NOMO-1 treated with dmso at 0.1 percent for 144 hours (cell line): ENCODE measurements around the gene ELOA.
"Not testable (repeated sequence)": the region's sequence is repeated elsewhere in the genome, so short reads cannot be mapped to it uniquely, and the experiment has no call there.

Experiments
- DNase-seq: peaks from one replicate; lab custom pipeline; 2025; ENCODE audit not compliant: unreplicated experiment; lab: John Stamatoyannopoulos, UW

ELOA gene

GRCh38 chr1:23743287-23744152 is at the start of gene ELOA:
ELOA (plus strand) TSS chr1:23743471; CDS start chr1:23743504, 33 bp downstream.
- peak; percentile 53 for DNase-seq

DNA sequence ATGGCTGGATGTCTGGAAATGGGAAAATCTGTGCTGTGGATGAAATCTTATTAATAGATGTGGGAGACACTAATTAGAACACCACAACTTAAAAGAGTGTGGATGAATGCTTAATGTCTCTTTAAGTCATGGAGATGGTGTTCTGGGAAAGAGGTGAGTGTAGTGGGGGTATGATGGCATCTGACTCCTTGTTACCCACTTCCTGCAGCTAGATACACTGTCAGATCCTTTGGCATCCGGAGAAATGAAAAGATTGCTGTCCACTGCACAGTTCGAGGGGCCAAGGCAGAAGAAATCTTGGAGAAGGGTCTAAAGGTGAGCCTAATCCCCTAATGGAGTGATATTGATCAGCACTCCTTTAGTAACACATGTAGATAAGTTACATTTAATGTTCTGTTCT is 49.7 kb upstream of the ELOA start:
- DNase-seq: no peak

DNA sequence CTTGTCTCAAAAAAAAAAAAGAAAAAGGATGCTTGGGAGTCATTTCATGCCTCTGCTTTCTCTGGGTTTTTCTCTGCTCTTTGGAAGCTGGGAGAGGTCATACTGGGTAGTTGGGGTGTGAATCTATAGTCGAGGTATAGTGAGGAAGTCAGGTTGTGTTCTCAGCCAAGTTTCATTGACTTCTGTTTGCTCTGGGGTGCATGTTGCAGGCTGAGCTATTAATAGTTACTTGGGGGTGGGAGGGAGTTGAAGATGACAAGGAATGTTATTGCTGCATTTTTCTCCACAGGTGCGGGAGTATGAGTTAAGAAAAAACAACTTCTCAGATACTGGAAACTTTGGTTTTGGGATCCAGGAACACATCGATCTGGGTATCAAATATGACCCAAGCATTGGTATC is 48.9 kb upstream of the ELOA start:
- no peak for DNase-seq

DNA sequence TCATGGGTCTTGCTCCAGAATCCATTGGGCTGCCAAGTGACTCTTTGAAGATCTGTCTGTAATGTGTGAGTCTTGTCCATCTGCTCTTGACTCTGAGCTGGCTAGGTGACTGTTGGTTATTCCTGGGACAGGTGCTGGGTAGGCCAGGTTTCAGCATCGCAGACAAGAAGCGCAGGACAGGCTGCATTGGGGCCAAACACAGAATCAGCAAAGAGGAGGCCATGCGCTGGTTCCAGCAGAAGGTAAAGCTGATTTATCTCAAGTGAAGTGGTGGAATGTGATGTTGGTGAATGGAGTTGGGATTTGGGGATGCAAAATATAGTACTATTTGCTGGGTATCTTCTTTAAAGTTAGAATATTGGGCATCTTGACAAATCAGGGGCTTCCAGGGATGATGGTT is 47.6 kb upstream of the ELOA start:
- no peak for DNase-seq

DNA sequence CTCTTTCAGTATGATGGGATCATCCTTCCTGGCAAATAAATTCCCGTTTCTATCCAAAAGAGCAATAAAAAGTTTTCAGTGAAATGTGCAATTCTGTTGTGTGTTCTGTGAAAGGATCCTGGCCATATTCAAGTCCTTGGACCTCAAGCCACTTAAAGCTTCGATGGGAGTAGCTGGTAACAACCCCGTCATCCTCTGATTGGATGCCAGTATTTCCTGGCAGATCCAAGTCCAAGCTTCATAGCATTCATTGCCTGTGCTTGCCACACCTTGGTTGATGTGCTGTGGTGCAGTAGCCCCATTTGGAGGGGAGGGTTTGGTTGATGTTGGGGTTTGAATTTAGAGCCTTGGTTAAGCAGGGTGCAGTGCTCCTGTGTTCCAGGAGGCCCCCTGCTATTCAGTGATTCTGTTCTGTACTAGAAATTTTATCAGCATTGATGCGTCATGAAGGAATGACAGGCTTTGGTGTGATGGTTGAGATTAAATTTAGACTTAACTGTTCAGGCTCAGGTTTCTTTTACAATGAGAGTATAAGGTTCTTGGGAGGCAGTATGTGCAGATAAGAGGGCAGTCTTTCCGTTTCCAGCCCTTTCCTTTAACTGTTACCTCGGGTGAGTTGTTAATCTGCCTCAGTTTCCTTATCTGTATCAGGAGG is 46.8 kb upstream of the ELOA start:
- no peak for DNase-seq

DNA sequence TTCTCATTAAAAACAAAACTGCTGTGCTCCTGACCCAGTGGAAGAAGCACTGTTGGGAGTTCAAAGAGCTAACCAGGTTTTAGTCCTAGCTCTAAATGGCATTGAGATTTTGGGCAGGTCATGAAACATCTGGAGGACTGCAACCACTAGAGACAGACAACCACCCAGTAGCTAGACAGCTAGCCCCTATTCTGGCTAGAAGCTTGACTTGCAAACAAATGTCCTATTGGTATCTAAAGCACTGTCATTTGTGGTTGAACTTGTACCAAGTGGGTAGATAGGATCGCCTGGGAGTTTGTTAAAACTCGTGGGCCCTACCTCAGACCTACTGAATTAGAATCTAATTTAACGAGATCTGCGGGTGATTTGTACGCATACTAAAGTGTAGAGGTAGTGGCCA is 44.8 kb upstream of the ELOA start:
- no peak for DNase-seq

DNA sequence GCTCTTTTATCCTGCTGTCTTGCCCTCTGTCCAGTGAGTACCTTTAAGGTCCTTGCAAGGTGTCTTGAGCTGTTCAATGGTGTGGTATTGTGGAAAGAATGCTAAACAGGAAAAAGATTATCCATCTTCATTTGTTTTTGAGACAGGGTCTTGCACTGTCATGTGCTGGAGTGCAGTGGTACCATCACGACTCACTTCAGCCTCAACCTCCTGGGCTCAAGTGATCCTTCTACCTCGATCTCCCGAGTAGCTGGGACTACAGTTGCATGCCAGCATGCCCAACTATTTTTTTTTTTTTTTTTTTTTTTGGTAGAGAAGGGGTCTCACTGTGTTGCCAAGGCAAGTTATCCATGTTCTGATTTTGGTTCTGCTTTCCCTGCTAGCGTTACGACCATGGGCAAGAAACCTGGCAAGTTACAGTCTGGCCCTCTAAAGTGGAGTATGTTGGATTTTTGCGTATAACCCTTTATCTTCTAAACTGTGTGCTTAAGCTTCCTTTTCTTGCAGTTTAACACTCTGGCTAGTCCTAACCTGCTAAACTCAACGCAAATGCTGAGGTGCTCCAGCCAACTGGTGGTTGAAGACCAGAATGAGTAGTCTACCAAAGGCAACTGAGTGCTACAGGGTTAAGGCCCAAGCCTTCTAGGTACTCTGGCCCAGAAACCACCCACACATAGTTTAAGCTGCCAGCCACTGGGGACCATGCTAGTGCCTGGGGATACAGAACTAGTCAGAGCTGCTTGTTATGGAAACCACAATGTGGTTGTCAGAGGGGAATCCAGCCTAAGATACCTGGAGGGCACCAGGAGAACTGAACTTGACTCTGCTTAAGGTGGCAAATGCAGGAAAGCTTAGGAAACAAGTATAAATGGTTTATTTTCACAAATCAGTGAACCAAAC is 43.7 kb upstream of the ELOA start:
- no peak for DNase-seq

DNA sequence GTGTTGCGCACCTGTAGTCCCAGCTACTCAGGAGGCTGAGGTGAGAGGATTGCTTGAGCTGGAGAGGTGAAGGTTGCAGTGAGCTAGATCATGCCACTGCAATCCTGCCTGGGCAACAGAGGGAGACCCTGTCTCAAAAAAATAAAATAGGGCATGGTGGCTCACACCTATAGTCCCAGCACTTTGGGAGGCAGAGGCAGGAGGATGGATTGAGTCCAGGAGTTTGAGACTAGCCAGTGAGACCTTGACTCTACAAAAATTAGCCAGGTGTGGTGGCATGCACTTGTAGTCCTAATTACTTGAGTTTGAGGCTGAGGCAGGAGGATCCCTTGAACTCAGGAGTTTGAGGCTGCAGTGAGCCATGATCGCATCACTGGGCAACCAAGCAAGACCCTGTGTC is 42.0 kb upstream of the ELOA start:
- DNase-seq: no peak

GRCh38 chr1:23701996-23702395 is 41.3 kb upstream of the ELOA start:
- DNase-seq: no peak

DNA sequence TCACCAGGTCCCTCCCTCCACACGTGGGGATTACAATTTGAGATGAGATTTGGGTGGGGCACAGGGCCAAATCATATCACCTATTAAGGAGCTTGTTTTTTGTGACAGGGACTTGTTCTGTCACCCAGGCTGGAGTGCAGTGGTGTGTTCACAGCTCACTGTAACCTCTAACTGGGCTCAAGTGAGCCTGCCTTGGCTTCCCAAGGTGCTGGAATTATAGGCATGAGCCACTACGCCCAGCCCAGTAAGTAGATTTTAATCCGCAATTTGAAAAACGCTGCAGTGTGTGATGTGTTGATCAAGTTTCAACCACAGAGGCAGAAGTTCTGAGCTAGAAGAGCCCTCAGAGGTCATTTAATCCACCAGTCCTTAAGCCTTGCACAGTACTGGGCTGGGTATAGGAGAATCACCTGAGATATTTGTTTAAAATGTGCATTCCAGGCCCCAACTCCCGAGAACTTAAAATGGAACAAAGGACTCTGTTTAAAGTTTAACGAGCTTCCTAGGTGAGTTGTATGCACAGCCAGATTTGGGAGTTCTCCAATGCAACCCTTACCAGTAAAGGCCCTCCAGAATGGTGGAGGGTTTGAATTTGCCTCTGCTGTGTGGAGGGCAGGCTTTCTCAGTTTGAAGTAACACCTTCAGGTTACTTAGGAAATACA is 38.3 kb upstream of the ELOA start:
- DNase-seq: no peak

GRCh38 chr1:23709229-23709628 is 34.0 kb upstream of the ELOA start:
- no peak for DNase-seq

GRCh38 chr1:23718482-23718881 is 24.8 kb upstream of the ELOA start:
- DNase-seq: no peak

- DNase-seq: no peak
Measured at GRCh38 chr1:23719162-23719820, 24.0 kb upstream of the ELOA start.

- no peak for DNase-seq
Measured at GRCh38 chr1:23720256-23720995, 22.8 kb upstream of the ELOA start.

DNA sequence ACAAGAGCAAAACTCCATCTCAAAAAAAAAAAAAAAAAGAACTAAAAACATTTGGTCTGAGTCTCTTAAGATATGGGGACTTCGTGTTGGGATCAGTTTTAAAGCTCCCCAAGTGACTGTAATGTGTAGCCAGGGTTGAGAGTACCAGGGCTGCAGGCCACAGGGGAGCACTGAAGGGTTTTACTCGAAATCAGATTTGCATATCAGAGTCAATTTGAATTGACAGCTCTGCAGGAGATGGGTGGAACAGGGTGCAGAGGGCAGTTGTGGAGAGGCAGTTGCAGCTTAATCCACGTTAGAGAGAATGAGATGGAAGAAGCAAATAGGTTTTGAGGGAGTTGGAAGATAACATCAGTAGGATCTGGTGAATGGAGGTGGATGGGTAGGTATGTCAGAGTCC is 20.6 kb upstream of the ELOA start:
- no peak for DNase-seq

- DNase-seq: no peak
Measured at GRCh38 chr1:23726686-23727085, 16.6 kb upstream of the ELOA start.

GRCh38 chr1:23727362-23727811 is 15.9 kb upstream of the ELOA start:
- DNase-seq: peak; percentile 32

- DNase-seq: no peak
Measured at GRCh38 chr1:23732363-23733224, 10.7 kb upstream of the ELOA start.

DNA sequence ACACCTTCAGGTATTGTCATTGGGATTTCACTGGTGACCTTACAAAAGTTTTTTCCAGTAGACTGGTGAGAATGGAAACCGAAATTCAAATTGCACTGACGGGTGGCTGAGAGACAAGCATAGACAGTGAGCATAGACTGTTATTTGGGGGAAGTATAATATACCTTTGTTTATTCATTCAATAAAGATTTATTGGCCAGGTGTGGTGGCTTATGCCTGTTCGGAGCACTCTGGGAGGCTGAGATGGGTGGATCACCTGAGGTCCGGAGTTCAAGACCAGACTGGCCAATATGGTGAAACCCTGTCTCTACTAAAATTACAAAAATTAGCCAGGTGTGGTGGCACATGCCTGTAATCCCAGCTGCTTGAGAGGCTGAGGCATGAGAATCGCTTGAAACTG is 10.0 kb upstream of the ELOA start:
- DNase-seq: not testable (repeated sequence)
